ENCODE data around the gene PDE4A. TPM values are rescaled to one million over a fixed set of nuclear protein-coding genes. Genes with fewer than 3 reads are reported as not detected.
A peak's percentile ranks its signal among the peaks of the same experiment; 100 is the strongest.

Gene PDE4A
- total and polyA plus RNA-seq, 2 of the 13 experiments (the other 11 are each of a cell fraction or from before 2014, with no cell fraction given) = 1.1 to 4.1 TPM

GRCh38 chr19:10501971-10502523 is 81.7 kb downstream of the PDE4A start (continued):
- peak; percentile 64; the same call in 1 of the 2 replicates for TF ChIP-seq HIVEP1 (CRISPR knock-in tag; IDR thresholded peaks at IDR 0.05)
- TF ChIP-seq LRRFIP1 (CRISPR knock-in tag; conservative IDR thresholded peaks at IDR 0.05) = no peak
- TF ChIP-seq NRL (CRISPR knock-in tag; IDR thresholded peaks at IDR 0.05; ENCODE audit: borderline replicate concordance) = no peak
- TF ChIP-seq, protein P1, sequence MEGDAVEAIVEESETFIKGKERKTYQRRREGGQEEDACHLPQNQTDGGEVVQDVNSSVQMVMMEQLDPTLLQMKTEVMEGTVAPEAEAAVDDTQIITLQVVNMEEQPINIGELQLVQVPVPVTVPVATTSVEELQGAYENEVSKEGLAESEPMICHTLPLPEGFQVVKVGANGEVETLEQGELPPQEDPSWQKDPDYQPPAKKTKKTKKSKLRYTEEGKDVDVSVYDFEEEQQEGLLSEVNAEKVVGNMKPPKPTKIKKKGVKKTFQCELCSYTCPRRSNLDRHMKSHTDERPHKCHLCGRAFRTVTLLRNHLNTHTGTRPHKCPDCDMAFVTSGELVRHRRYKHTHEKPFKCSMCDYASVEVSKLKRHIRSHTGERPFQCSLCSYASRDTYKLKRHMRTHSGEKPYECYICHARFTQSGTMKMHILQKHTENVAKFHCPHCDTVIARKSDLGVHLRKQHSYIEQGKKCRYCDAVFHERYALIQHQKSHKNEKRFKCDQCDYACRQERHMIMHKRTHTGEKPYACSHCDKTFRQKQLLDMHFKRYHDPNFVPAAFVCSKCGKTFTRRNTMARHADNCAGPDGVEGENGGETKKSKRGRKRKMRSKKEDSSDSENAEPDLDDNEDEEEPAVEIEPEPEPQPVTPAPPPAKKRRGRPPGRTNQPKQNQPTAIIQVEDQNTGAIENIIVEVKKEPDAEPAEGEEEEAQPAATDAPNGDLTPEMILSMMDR (CRISPR knock-in tag; IDR thresholded peaks at IDR 0.05) = peak; percentile 3; the same call in 1 of the 2 replicates
- no peak for TF ChIP-seq U2AF2 (IDR thresholded peaks at IDR 0.05; ENCODE audit: low read depth, low read length)
- TF ChIP-seq MED13 (CRISPR knock-in tag; IDR thresholded peaks at IDR 0.05) = no peak
- TF ChIP-seq E2F2 (CRISPR knock-in tag; IDR thresholded peaks at IDR 0.05; ENCODE audit: borderline replicate concordance) = no peak
- no peak for TF ChIP-seq ZFX (CRISPR knock-in tag; IDR thresholded peaks at IDR 0.05; ENCODE audit: low read depth)
- no peak for TF ChIP-seq MNT (IDR thresholded peaks at IDR 0.05)
- TF ChIP-seq ZNF337 (CRISPR knock-in tag; IDR thresholded peaks at IDR 0.05; ENCODE audit: borderline replicate concordance, low read depth) = 0 out of 2 replicates have a peak, but pooled peaks have one; percentile 24
- TF ChIP-seq, protein P2, sequence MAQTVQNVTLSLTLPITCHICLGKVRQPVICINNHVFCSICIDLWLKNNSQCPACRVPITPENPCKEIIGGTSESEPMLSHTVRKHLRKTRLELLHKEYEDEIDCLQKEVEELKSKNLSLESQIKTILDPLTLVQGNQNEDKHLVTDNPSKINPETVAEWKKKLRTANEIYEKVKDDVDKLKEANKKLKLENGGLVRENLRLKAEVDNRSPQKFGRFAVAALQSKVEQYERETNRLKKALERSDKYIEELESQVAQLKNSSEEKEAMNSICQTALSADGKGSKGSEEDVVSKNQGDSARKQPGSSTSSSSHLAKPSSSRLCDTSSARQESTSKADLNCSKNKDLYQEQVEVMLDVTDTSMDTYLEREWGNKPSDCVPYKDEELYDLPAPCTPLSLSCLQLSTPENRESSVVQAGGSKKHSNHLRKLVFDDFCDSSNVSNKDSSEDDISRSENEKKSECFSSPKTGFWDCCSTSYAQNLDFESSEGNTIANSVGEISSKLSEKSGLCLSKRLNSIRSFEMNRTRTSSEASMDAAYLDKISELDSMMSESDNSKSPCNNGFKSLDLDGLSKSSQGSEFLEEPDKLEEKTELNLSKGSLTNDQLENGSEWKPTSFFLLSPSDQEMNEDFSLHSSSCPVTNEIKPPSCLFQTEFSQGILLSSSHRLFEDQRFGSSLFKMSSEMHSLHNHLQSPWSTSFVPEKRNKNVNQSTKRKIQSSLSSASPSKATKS (CRISPR knock-in tag; IDR thresholded peaks at IDR 0.05) = no peak
- no peak for TF ChIP-seq ZSCAN25 (CRISPR knock-in tag; IDR thresholded peaks at IDR 0.05)
- no peak for TF ChIP-seq EZH2 (conservative IDR thresholded peaks at IDR 0.05; ENCODE audit: low read depth, low read length)
- TF ChIP-seq NCOA2 (CRISPR knock-in tag; IDR thresholded peaks at IDR 0.05) = no peak
- TF ChIP-seq ZNF513 (CRISPR knock-in tag; conservative IDR thresholded peaks at IDR 0.05) = no peak
- no peak for TF ChIP-seq ZMAT5 (CRISPR knock-in tag; IDR thresholded peaks at IDR 0.05; ENCODE audit: borderline replicate concordance, low read depth)
- no peak for TF ChIP-seq ZNF776 (CRISPR knock-in tag; IDR thresholded peaks at IDR 0.05)
